ENCODE measurements around the gene NKAIN2. TPM values are rescaled to one million over a fixed set of nuclear protein-coding genes. Genes with fewer than 3 reads are reported as not detected.

NKAIN2 gene
- total RNA-seq, 3 donors from 2014 or later = 0.48 to 1.8 TPM; not detected in 1

DNA sequence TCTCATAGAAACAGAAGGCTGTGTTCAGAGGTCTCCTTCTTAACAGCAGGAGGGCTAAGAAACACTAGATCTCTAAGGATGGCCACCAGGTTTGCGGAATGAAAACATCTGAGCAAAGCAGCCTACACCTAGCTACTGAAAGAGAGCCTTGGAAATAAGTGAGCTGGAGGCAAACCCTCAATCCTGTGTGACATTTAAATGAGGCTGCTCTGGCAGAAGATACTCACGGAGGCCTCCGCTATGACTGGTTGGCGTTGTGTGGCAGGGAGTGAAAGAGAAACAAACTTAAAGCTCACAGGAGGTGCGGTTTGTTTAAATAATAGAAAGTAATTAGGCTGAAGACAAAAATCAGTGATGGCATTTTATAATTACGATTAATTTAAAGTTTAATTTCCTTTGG, 996.6 kb downstream of the NKAIN2 start:
- Histone ChIP-seq H3K9me3 (no peaks in the 10 kb centered on the region), H3K4me3 (no peak overlapping the region), H3K4me1 (no peaks in the 10 kb centered on the region), H3K36me3 (no peaks in the 10 kb centered on the region), H3K27ac (no peak overlapping the region), H3K27me3 (no peaks in the 10 kb centered on the region)
- intact Hi-C loops (cut with DNase I; ENCODE audit: low total_unique reads) = no loop called here
- DNase-seq (ENCODE audit: low spot score in 2 of 2) = no peak
- TF ChIP-seq POLR2A (IDR thresholded peaks at IDR 0.05) = no peak
- TF ChIP-seq POLR2AphosphoS5 (IDR thresholded peaks at IDR 0.05) = no peak
- TF ChIP-seq, protein P1, sequence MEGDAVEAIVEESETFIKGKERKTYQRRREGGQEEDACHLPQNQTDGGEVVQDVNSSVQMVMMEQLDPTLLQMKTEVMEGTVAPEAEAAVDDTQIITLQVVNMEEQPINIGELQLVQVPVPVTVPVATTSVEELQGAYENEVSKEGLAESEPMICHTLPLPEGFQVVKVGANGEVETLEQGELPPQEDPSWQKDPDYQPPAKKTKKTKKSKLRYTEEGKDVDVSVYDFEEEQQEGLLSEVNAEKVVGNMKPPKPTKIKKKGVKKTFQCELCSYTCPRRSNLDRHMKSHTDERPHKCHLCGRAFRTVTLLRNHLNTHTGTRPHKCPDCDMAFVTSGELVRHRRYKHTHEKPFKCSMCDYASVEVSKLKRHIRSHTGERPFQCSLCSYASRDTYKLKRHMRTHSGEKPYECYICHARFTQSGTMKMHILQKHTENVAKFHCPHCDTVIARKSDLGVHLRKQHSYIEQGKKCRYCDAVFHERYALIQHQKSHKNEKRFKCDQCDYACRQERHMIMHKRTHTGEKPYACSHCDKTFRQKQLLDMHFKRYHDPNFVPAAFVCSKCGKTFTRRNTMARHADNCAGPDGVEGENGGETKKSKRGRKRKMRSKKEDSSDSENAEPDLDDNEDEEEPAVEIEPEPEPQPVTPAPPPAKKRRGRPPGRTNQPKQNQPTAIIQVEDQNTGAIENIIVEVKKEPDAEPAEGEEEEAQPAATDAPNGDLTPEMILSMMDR (IDR thresholded peaks at IDR 0.05) = no peak

DNA sequence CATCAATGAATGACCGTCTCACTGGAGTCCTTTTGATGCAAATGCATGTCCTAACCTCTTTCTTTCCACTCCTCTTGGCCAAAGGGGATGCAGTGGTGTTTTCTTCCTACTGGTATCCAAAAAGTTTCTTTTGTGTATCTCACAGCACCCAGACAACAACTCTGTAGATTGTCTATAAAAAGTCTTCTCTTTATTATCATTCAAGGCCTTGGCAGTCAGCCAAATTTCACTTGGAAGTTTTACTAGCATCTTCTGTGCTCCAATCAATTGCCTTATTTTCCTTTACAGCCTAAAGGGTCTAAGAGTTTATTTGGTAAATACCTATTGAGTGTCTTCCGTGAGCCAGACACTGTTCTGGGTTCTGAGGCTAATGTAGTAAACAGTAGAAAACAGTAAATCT, 1008.4 kb downstream of the NKAIN2 start:
- H3K9me3 ChIP-seq = no peaks in the 10 kb centered on the region
- H3K4me1 ChIP-seq = no peaks in the 10 kb centered on the region
- H3K27ac ChIP-seq = no peak overlapping the region
- H3K36me3 ChIP-seq = no peaks in the 10 kb centered on the region
- intact Hi-C loops (cut with DNase I; ENCODE audit: low total_unique reads) = no loop called here
- H3K27me3 ChIP-seq = no peaks in the 10 kb centered on the region
- H3K4me3 ChIP-seq = no peak overlapping the region
- DNase-seq (ENCODE audit: low spot score in 2 of 2) = no peak
- no peak for TF ChIP-seq POLR2AphosphoS5 (IDR thresholded peaks at IDR 0.05)
- no peak for TF ChIP-seq POLR2A (IDR thresholded peaks at IDR 0.05)
- TF ChIP-seq, protein P1 (IDR thresholded peaks at IDR 0.05) = no peak

DNA sequence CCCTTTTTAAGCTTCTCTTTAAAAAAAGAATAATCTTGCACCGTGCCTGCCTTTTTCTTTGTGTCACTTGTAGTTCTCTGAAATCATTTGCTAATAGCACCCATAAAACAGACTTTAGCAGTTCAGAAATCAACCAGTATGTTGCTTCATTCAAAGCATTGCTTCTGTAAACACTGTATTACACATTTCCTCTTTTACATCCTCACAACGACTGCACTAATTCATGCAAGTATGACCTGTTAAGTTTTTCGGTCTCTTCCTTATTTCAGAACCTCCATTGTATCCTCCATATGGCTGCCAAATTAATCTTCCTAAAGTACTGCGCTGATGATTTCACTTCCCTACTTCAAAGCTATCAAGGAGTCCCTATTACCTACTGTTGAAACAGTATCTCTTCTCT, 1015.7 kb downstream of the NKAIN2 start:
- H3K4me3 ChIP-seq = no peak overlapping the region
- H3K9me3 ChIP-seq = no peaks in the 10 kb centered on the region
- TF ChIP-seq, protein P1 (IDR thresholded peaks at IDR 0.05) = no peak
- TF ChIP-seq POLR2A (IDR thresholded peaks at IDR 0.05) = no peak
- no peak for TF ChIP-seq POLR2AphosphoS5 (IDR thresholded peaks at IDR 0.05)
- no peaks in the 10 kb centered on the region for H3K27me3 ChIP-seq
- H3K36me3 ChIP-seq = no peaks in the 10 kb centered on the region
- no peak for DNase-seq (ENCODE audit: low spot score in 2 of 2)
- intact Hi-C loops (cut with DNase I; ENCODE audit: low total_unique reads) = no loop called here
- no peaks in the 10 kb centered on the region for H3K4me1 ChIP-seq
- H3K27ac ChIP-seq = no peak overlapping the region

DNA sequence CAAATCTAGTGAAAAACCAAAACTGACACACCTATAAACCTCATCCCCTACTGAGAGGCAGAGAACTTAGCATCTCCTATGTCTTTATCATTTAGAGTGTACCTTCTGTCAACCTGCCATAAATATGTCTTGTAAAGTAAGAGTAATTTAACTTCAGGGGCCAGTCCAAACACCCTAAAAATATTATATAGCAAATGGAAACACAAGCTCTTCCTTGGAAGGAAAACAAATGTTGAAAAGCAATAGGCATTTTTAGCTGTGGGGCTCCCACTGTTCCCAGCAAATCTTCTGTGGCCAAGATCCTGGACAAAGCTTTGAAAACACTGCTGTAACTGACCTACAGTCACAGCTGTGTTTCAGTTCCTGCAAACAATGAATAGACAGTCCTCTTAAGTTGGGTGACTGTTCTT, 1018.5 kb downstream of the NKAIN2 start:
- TF ChIP-seq POLR2AphosphoS5 (IDR thresholded peaks at IDR 0.05) (no peak), POLR2A (IDR thresholded peaks at IDR 0.05) (no peak)
- TF ChIP-seq, protein P1 (IDR thresholded peaks at IDR 0.05) = no peak
- H3K27me3 ChIP-seq = no peaks in the 10 kb centered on the region
- H3K9me3 ChIP-seq = no peaks in the 10 kb centered on the region
- H3K4me3 ChIP-seq = no peak overlapping the region
- no peaks in the 10 kb centered on the region for H3K36me3 ChIP-seq
- no peak overlapping the region for H3K27ac ChIP-seq
- no peak for DNase-seq (ENCODE audit: low spot score in 2 of 2)
- H3K4me1 ChIP-seq = no peaks in the 10 kb centered on the region
- intact Hi-C loops (cut with DNase I; ENCODE audit: low total_unique reads) = no loop called here

DNA sequence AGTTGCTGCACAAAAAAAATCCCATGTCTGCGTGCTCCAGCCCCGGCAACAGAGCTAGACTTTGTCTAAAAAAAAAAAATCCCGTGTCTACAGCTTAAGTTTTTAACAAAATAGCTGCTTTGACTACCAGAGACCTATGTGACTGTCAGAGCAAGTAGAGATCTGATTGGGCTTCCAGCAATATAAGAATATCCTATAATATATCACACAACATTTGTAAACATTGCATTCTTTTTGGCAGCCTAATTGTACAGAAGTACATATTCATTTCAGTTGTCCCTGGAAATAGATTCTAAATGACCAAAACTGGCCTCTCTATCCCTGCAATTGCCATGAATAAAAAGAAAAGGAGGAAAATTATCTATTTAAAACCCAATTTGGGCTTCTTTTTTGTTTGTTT, 1019.1 kb downstream of the NKAIN2 start:
- TF ChIP-seq, protein P1 (IDR thresholded peaks at IDR 0.05) = no peak
- no peaks in the 10 kb centered on the region for H3K9me3 ChIP-seq
- no peaks in the 10 kb centered on the region for H3K36me3 ChIP-seq
- no peak overlapping the region for H3K27ac ChIP-seq
- DNase-seq (ENCODE audit: low spot score in 2 of 2) = no peak
- intact Hi-C loops (cut with DNase I; ENCODE audit: low total_unique reads) = no loop called here
- no peaks in the 10 kb centered on the region for H3K4me1 ChIP-seq
- H3K27me3 ChIP-seq = no peaks in the 10 kb centered on the region
- no peak overlapping the region for H3K4me3 ChIP-seq

Data from breast epithelium (tissue), 4 donors.